Gastrocnemius medialis (tissue), 4 donors: ENCODE results near the gene PAEP.

Source experiments
- CTCF ChIP-seq, 5 experiments: fragments of 450-650 bp in 3 of 5; fragments of 200-600 bp in 2 of 5; sonication (generic) in 2 of 5; IDR thresholded peaks in 4 of 5; conservative IDR thresholded peaks in 1 of 5; 1 replicate in 4 of 5; 2 replicates in 1 of 5; pipeline ENCODE4 v1.5.1; 2016 to 2019; ENCODE audit warnings: antibody characterized with exemption in 5 of 5, mild to moderate bottlenecking in 3 of 5, moderate library complexity in 3 of 5
- POLR2A ChIP-seq, 2 donors: fragments of 450-650 bp; IDR thresholded peaks; one replicate each; pipeline ENCODE4 v1.6.1; 2017; ENCODE audit warnings: antibody characterized with exemption in 2 of 2, mild to moderate bottlenecking in 2 of 2, moderate library complexity in 2 of 2

GRCh38 chr9:135563039-135563476, 1.5 kb downstream of the PAEP start:
- no peak for TF ChIP-seq POLR2A (IDR thresholded peaks at IDR 0.05)
- no peak for TF ChIP-seq CTCF (IDR thresholded peaks at IDR 0.05 in 4 of 5, conservative IDR thresholded peaks at IDR 0.05 in 1 of 5)
